Measurements from ENCODE around the gene BUD31.

BUD31 gene

DNA sequence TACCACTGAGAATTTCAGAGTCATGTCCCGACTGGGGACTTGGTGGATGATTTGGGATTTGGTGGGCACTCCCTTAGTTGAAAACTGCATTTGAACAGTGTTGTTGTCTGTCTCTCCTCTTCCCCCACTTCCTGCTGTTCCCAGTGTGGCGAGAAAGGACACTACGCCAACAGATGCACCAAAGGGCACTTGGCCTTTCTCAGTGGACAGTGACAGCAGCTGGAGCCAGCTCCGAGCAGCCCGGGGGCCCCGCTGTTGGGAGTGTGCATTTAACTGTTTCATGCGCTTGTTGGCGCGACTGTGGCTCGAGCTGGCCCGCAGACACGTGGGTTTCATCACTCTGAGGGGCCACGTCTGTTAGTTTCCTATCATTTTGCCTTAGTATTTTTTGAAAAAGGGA, 47.5 kb downstream of the BUD31 start:
- TF ChIP-seq CTCF (IDR thresholded peaks at IDR 0.05; ENCODE audit: low read depth, low read length, poor library complexity, severe bottlenecking) (no peak), EZH2phosphoT487 (IDR thresholded peaks at IDR 0.05; ENCODE audit: borderline replicate concordance, low read length) (no peak)
- peaks cover 98% of the 10 kb centered on the region for H3K36me3 ChIP-seq (ENCODE audit: control insufficient read depth, low read length)
- H3K79me2 ChIP-seq (ENCODE audit: control insufficient read depth, low read length): peaks cover 52% of the 10 kb centered on the region
- H3K4me3 ChIP-seq (ENCODE audit: low read length): no peak overlapping the region
- no peak overlapping the region for H3K27ac ChIP-seq (ENCODE audit: low read depth, low read length)
- no peak overlapping the region for H3K4me2 ChIP-seq (ENCODE audit: low read length)
- H3F3A ChIP-seq (ENCODE audit: control insufficient read depth, insufficient read depth): peaks cover 16% of the 10 kb centered on the region
- H4K20me1 ChIP-seq (ENCODE audit: control insufficient read depth, insufficient read depth, low read depth, low read length): peaks cover 6% of the 10 kb centered on the region; the same call in 1 of the 2 replicates
- no peaks in the 10 kb centered on the region for H3K27me3 ChIP-seq (ENCODE audit: control insufficient read depth, low read length)
- no peaks in the 10 kb centered on the region for H3K9me2 ChIP-seq (replicated peaks; ENCODE audit: control insufficient read depth, low read length)
- peaks cover 6% of the 10 kb centered on the region for H3K4me1 ChIP-seq (ENCODE audit: control insufficient read depth, low read length)
- no peaks in the 10 kb centered on the region for H3K9me3 ChIP-seq (ENCODE audit: control insufficient read depth, insufficient read depth, low read length)

DNA sequence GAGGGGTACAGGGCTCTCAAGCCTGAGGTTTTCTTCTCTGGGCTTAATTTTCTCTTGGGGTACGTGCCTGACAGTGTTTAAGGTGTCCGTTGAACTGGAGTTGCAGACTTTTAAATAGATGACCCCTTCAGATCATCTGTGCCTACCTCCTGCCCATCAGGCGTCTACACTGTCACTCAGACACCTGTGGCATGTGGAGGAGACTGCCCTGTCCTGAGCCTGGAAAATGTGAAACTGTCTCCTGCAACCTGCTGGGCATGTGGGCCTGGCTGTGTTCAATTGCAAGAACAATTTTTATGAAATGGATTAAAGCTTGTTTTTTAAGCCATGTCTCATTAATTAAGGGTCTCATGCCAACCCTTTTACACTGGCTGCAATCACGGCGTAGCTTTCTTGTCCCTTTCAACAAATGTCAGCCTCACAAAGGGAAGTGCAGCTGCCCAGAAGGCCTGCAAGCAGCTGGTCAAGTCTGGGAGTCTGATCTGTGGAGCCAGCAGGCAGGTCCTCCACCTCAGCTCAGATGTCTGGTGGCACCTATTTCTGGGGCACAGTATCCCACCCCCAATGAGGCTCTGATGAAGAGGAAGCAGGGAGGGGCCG, 48.4 kb downstream of the BUD31 start:
- peaks cover 6% of the 10 kb centered on the region; the same call in 1 of the 2 replicates for H4K20me1 ChIP-seq (ENCODE audit: control insufficient read depth, insufficient read depth, low read depth, low read length)
- TF ChIP-seq EZH2phosphoT487 (IDR thresholded peaks at IDR 0.05; ENCODE audit: borderline replicate concordance, low read length) (no peak), CTCF (IDR thresholded peaks at IDR 0.05; ENCODE audit: low read depth, low read length, poor library complexity, severe bottlenecking) (no peak)
- H3K36me3 ChIP-seq (ENCODE audit: control insufficient read depth, low read length): peaks cover 97% of the 10 kb centered on the region

GRCh38 chr7:99457650-99458493, 49.1 kb downstream of the BUD31 start:
- no peak for TF ChIP-seq CTCF (IDR thresholded peaks at IDR 0.05; ENCODE audit: low read depth, low read length, poor library complexity, severe bottlenecking)
- TF ChIP-seq EZH2phosphoT487 (IDR thresholded peaks at IDR 0.05; ENCODE audit: borderline replicate concordance, low read length): no peak
- Histone ChIP-seq H4K20me1 (ENCODE audit: control insufficient read depth, insufficient read depth, low read depth, low read length) (peaks cover 10% of the 10 kb centered on the region), H3K9me2 (replicated peaks; ENCODE audit: control insufficient read depth, low read length) (no peaks in the 10 kb centered on the region), H3K27ac (ENCODE audit: low read depth, low read length) (no peak overlapping the region), H3K27me3 (ENCODE audit: control insufficient read depth, low read length) (no peaks in the 10 kb centered on the region), H3K4me3 (ENCODE audit: low read length) (no peak overlapping the region), H3K9me3 (ENCODE audit: control insufficient read depth, insufficient read depth, low read length) (no peaks in the 10 kb centered on the region), H3K4me1 (ENCODE audit: control insufficient read depth, low read length) (peaks cover 15% of the 10 kb centered on the region), H3K4me2 (ENCODE audit: low read length) (no peak overlapping the region), H3F3A (ENCODE audit: control insufficient read depth, insufficient read depth) (peaks cover 16% of the 10 kb centered on the region), H3K36me3 (ENCODE audit: control insufficient read depth, low read length) (peaks cover 95% of the 10 kb centered on the region), H3K79me2 (ENCODE audit: control insufficient read depth, low read length) (peaks cover 68% of the 10 kb centered on the region)

More for the DNA sequence above, 48.4 kb downstream of the BUD31 start:
- peaks cover 61% of the 10 kb centered on the region for H3K79me2 ChIP-seq (ENCODE audit: control insufficient read depth, low read length)
- H3K4me1 ChIP-seq (ENCODE audit: control insufficient read depth, low read length): peaks cover 12% of the 10 kb centered on the region
- no peaks in the 10 kb centered on the region for H3K27me3 ChIP-seq (ENCODE audit: control insufficient read depth, low read length)
- no peak overlapping the region for H3K4me3 ChIP-seq (ENCODE audit: low read length)
- no peak overlapping the region for H3K4me2 ChIP-seq (ENCODE audit: low read length)
- no peak overlapping the region for H3K27ac ChIP-seq (ENCODE audit: low read depth, low read length)
- no peaks in the 10 kb centered on the region for H3K9me3 ChIP-seq (ENCODE audit: control insufficient read depth, insufficient read depth, low read length)
- H3K9me2 ChIP-seq (replicated peaks; ENCODE audit: control insufficient read depth, low read length): no peaks in the 10 kb centered on the region
- H3F3A ChIP-seq (ENCODE audit: control insufficient read depth, insufficient read depth): peaks cover 16% of the 10 kb centered on the region
